Neural cell (in vitro differentiated cells): ENCODE results near the gene CMKLR1. TPM values are rescaled to one million over a fixed set of nuclear protein-coding genes. Genes with fewer than 3 reads are reported as not detected.

Source experiments
- H2AFZ ChIP-seq: fragments of 200-600, 300-800 bp; sonication (generic), shearing (Covaris generic); 2 replicates; pipeline ENCODE4 v1.6.0; 2014; ENCODE audit warnings: low read depth, mild to moderate bottlenecking, antibody characterized with exemption, low read length, moderate library complexity
- H3F3A ChIP-seq: fragments of 200-600 bp; shearing (Covaris generic); 2 replicates; pipeline ENCODE4 v1.6.1; 2016; ENCODE audit warnings: mild to moderate bottlenecking, moderate library complexity, mixed read lengths, antibody characterized with exemption, low read length; ENCODE audit not compliant: insufficient read depth, poor library complexity, severe bottlenecking
- H3K27ac ChIP-seq: fragments of 200-600, 300-800 bp; sonication (generic), shearing (Covaris generic); 2 replicates; pipeline ENCODE4 v1.5.1; 2014; ENCODE audit warnings: mild to moderate bottlenecking, low read length, moderate library complexity
- H3K27me3 ChIP-seq: fragments of 300-800, 200-600 bp; sonication (generic), shearing (Covaris generic); 2 replicates; pipeline ENCODE4 v1.6.0; 2014; ENCODE audit warnings: mild to moderate bottlenecking, low read depth, low read length, moderate library complexity; ENCODE audit not compliant: insufficient read depth
- H3K36me3 ChIP-seq: fragments of 300-800, 200-600 bp; sonication (generic), shearing (Covaris generic); 2 replicates; pipeline ENCODE4 v1.5.1; 2014; ENCODE audit warnings: mild to moderate bottlenecking, antibody characterized with exemption, low read length, moderate library complexity; ENCODE audit not compliant: insufficient read depth
- H3K4me2 ChIP-seq: fragments of 300-800, 200-600 bp; sonication (generic), shearing (Covaris generic); 2 replicates; pipeline ENCODE4 v1.6.0; 2014; ENCODE audit warnings: mild to moderate bottlenecking, low read length
- H3K4me3 ChIP-seq: fragments of 300-800, 200-600 bp; sonication (generic), shearing (Covaris generic); 2 replicates; pipeline ENCODE4 v1.5.1; 2014; ENCODE audit warnings: mild to moderate bottlenecking, low read length, moderate library complexity
- H3K79me2 ChIP-seq: fragments of 200-600 bp; shearing (Covaris generic); replicated peaks from 2 replicates; pipeline ENCODE4 v1.6.0; 2014; ENCODE audit warnings: mild to moderate bottlenecking, low read length, moderate library complexity; ENCODE audit not compliant: insufficient read depth
- H3K9ac ChIP-seq: fragments of 300-800, 200-600 bp; sonication (generic), shearing (Covaris generic); 2 replicates; pipeline ENCODE4 v1.6.1; 2016; ENCODE audit warnings: mild to moderate bottlenecking, low read length, mixed read lengths
- H3K9me2 ChIP-seq: fragments of 200-600 bp; shearing (Covaris generic); 2 replicates; pipeline ENCODE4 v1.6.1; 2016; ENCODE audit warnings: mild to moderate bottlenecking, low read length, mixed read lengths; ENCODE audit not compliant: insufficient read depth
- H3K9me3 ChIP-seq: fragments of 200-600, 300-800 bp; sonication (generic), shearing (Covaris generic); 2 replicates; pipeline ENCODE4 v1.6.1; 2016; ENCODE audit warnings: mild to moderate bottlenecking, mixed run types, low read length, moderate library complexity, mixed read lengths
- H4K20me1 ChIP-seq: fragments of 200-600 bp; shearing (Covaris generic); 2 replicates; pipeline ENCODE4 v1.6.1; 2016; ENCODE audit warnings: mild to moderate bottlenecking, mixed run types; ENCODE audit not compliant: insufficient read depth
- EP300 ChIP-seq: fragments of 450-650 bp; conservative IDR thresholded peaks from 2 replicates; pipeline ENCODE4 v1.6.1; 2014; ENCODE audit warnings: antibody characterized with exemption, mild to moderate bottlenecking, moderate library complexity; ENCODE audit not compliant: poor library complexity, severe bottlenecking
- EZH2 ChIP-seq: fragments of 200-600, 300-800 bp; shearing (Covaris generic), sonication (generic); IDR thresholded peaks from 2 replicates; pipeline ENCODE4 v1.6.1; 2014; ENCODE audit warnings: antibody characterized with exemption, low read length, borderline replicate concordance, mild to moderate bottlenecking; ENCODE audit not compliant: insufficient read depth, poor library complexity, severe bottlenecking
- MXI1 ChIP-seq: fragments of 450-650 bp; conservative IDR thresholded peaks from 2 replicates; pipeline ENCODE4 v1.6.1; 2014; ENCODE audit warnings: antibody characterized with exemption, mild to moderate bottlenecking; ENCODE audit not compliant: poor library complexity, severe bottlenecking
- POLR2AphosphoS5 ChIP-seq: IDR thresholded peaks from 2 replicates; pipeline ENCODE4 v1.6.1; 2012
- RAD21 ChIP-seq: fragments of 450-650 bp; conservative IDR thresholded peaks from 2 replicates; pipeline ENCODE4 v1.6.1; 2014; ENCODE audit warnings: antibody characterized with exemption, mild to moderate bottlenecking, moderate library complexity
- SMC3 ChIP-seq: fragments of 450-650 bp; conservative IDR thresholded peaks from 2 replicates; pipeline ENCODE4 v1.6.1; 2014; ENCODE audit warnings: antibody characterized with exemption, mild to moderate bottlenecking, moderate library complexity; ENCODE audit not compliant: poor library complexity
- TAF1 ChIP-seq: IDR thresholded peaks from 2 replicates; pipeline ENCODE4 v1.6.1; 2012; ENCODE audit warnings: low read depth
- polyA plus RNA-seq: library from polyadenylated mRNA; depleted of rRNA; stranded (reverse); fragments of >200 nt; gene quantifications from 2 replicates; pipeline ENCODE4 v1.2.3, GENCODE V29; 2014
- TF ChIP-seq, protein P1 (sequence below): fragments of 450-650 bp; IDR thresholded peaks from 2 replicates; pipeline ENCODE4 v1.5.1; 2014; ENCODE audit warnings: antibody characterized with exemption, mild to moderate bottlenecking, moderate library complexity; ENCODE audit not compliant: poor library complexity, severe bottlenecking
- TF ChIP-seq, protein P2 (sequence below): IDR thresholded peaks from 2 replicates; pipeline ENCODE4 v1.6.1; 2012; ENCODE audit warnings: borderline replicate concordance

Gene CMKLR1
- polyA plus RNA-seq, 1 donor from 2014 or later, result 0.06 TPM

DNA sequence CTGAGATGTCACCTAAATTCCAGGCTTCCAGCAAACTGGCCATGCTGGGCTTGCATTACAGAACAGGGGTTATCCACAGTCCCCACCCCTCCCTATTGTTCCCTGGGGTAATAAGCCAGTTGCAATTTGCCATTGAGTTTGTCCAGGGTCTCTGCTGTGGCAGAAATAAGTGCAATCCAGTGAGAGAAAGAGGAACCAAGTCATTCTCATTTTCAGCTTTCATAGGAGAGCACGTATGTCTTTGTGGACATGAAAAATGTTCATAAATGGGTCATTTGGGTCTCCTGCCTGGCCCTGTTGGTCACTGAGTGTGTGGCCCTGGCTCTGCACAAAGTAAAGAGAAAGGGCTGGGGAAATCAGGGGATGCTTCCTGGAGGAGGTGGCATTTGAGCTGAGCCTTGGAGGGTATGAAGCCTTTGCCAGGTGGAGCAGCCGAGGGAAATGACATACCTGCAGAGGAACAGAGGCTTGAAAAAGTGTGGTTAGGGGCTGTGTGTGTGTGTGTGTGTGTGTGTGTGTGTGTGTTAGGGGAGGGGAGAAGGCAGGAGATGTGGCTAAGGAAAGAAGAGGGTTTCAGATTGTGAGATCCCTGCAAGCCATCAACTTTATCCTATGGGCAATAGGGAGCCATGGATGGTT is 29.3 kb downstream of the CMKLR1 start:
- Histone ChIP-seq H3F3A (no peaks in the 10 kb centered on the region), H3K9ac (peak overlapping the region; percentile 30), H3K27me3 (no peaks in the 10 kb centered on the region), H4K20me1 (no peaks in the 10 kb centered on the region), H3K79me2 (no peaks in the 10 kb centered on the region), H3K36me3 (no peaks in the 10 kb centered on the region), H3K4me3 (no peak overlapping the region), H3K9me2 (no peaks in the 10 kb centered on the region), H3K4me2 (no peak overlapping the region), H3K27ac (peak overlapping the region; percentile 62), H3K9me3 (no peaks in the 10 kb centered on the region), H2AFZ (peak overlapping the region; percentile 7)
- no peak for TF ChIP-seq EZH2
- TF ChIP-seq, protein P1, sequence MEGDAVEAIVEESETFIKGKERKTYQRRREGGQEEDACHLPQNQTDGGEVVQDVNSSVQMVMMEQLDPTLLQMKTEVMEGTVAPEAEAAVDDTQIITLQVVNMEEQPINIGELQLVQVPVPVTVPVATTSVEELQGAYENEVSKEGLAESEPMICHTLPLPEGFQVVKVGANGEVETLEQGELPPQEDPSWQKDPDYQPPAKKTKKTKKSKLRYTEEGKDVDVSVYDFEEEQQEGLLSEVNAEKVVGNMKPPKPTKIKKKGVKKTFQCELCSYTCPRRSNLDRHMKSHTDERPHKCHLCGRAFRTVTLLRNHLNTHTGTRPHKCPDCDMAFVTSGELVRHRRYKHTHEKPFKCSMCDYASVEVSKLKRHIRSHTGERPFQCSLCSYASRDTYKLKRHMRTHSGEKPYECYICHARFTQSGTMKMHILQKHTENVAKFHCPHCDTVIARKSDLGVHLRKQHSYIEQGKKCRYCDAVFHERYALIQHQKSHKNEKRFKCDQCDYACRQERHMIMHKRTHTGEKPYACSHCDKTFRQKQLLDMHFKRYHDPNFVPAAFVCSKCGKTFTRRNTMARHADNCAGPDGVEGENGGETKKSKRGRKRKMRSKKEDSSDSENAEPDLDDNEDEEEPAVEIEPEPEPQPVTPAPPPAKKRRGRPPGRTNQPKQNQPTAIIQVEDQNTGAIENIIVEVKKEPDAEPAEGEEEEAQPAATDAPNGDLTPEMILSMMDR, result no peak
- TF ChIP-seq SMC3, result no peak
- no peak for TF ChIP-seq RAD21
- TF ChIP-seq, protein P2, sequence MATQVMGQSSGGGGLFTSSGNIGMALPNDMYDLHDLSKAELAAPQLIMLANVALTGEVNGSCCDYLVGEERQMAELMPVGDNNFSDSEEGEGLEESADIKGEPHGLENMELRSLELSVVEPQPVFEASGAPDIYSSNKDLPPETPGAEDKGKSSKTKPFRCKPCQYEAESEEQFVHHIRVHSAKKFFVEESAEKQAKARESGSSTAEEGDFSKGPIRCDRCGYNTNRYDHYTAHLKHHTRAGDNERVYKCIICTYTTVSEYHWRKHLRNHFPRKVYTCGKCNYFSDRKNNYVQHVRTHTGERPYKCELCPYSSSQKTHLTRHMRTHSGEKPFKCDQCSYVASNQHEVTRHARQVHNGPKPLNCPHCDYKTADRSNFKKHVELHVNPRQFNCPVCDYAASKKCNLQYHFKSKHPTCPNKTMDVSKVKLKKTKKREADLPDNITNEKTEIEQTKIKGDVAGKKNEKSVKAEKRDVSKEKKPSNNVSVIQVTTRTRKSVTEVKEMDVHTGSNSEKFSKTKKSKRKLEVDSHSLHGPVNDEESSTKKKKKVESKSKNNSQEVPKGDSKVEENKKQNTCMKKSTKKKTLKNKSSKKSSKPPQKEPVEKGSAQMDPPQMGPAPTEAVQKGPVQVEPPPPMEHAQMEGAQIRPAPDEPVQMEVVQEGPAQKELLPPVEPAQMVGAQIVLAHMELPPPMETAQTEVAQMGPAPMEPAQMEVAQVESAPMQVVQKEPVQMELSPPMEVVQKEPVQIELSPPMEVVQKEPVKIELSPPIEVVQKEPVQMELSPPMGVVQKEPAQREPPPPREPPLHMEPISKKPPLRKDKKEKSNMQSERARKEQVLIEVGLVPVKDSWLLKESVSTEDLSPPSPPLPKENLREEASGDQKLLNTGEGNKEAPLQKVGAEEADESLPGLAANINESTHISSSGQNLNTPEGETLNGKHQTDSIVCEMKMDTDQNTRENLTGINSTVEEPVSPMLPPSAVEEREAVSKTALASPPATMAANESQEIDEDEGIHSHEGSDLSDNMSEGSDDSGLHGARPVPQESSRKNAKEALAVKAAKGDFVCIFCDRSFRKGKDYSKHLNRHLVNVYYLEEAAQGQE, result no peak
- TF ChIP-seq MXI1, result no peak
- TF ChIP-seq TAF1, result no peak

DNA sequence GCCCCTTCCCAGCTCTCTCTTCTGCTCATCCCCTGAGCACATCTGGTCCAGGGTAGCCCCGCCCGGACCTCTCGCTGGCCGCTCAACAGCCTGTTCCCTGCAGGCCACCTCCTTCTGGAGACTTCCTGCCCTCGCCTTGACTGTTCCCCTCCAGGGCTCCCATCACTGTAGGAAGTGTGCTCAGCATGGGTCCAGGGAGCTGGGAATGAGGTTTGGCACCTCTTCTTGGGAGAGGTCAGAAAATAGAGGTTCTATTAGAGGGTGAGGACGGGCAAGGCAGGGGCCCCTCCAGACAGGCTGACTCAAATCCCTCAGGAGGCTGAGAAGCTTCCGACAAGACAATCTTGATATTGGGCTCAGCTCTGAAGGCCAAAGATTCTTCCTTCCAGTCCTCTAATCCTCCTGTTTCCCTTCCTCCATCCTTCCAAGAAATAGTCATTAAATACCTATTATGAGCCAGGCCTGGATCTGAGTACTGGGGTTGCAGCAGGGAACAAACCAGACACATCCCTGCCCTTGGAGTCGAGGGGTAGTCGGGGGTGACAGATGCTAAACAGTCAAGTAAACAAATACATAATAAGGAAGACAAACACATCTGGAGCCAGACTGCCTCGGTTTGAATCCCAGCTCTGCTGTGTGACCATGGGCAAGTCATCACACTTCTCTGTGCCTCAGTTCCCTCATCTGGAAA is 30.6 kb downstream of the CMKLR1 start:
- Histone ChIP-seq H3K4me3 (no peak overlapping the region), H3K4me2 (no peak overlapping the region), H2AFZ (no peak overlapping the region), H3K9me2 (no peaks in the 10 kb centered on the region), H3K9ac (no peak overlapping the region), H3K27ac (no peak overlapping the region), H3K36me3 (no peaks in the 10 kb centered on the region), H3K27me3 (no peaks in the 10 kb centered on the region), H4K20me1 (no peaks in the 10 kb centered on the region), H3K79me2 (no peaks in the 10 kb centered on the region), H3F3A (no peaks in the 10 kb centered on the region), H3K9me3 (no peaks in the 10 kb centered on the region)
- TF ChIP-seq POLR2AphosphoS5, result no peak
- no peak for TF ChIP-seq RAD21
- no peak for TF ChIP-seq EZH2
- TF ChIP-seq, protein P1, result no peak
- TF ChIP-seq, protein P2, result no peak
- TF ChIP-seq EP300, result no peak
- no peak for TF ChIP-seq TAF1
- no peak for TF ChIP-seq SMC3
- no peak for TF ChIP-seq MXI1
